Prostate gland (tissue), 2 donors: ENCODE data around the gene ZMIZ1. TPM values are rescaled to one million over a fixed set of nuclear protein-coding genes. Genes with fewer than 3 reads are reported as not detected.

ENCODE experiments used
- DNase-seq: peaks from one replicate; pipeline ENCODE4 v3.0.0-alpha.2; 2019; ENCODE audit warnings: low spot score
- H3K27ac ChIP-seq, 2 donors: fragments of 200-600 bp; sonication (generic); 2 replicates each; pipeline ENCODE4 v1.5.1; 2017 to 2019
- H3K27me3 ChIP-seq: fragments of 200-600 bp; sonication (generic); replicated peaks from 2 replicates; pipeline ENCODE4 v1.5.1; 2019; ENCODE audit not compliant: insufficient read depth
- H3K36me3 ChIP-seq, 2 donors: fragments of 200-600 bp; sonication (generic); 1 replicate in 1 of 2; 2 replicates in 1 of 2; pipeline versions ENCODE4 v1.5.1 to v1.8.1; 2017 to 2019
- H3K4me1 ChIP-seq: fragments of 200-600 bp; sonication (generic); replicated peaks from 2 replicates; pipeline ENCODE4 v1.5.1; 2019
- H3K4me3 ChIP-seq, 2 donors: fragments of 200-600 bp; sonication (generic); 2 replicates each; pipeline ENCODE4 v1.5.1; 2017 to 2019
- H3K9me3 ChIP-seq: fragments of 200-600 bp; sonication (generic); 2 replicates; pipeline ENCODE4 v1.5.1; 2017
- POLR2A ChIP-seq: fragments of 450-650 bp; IDR thresholded peaks from one replicate; pipeline ENCODE4 v1.6.1; 2016; ENCODE audit warnings: antibody characterized with exemption, mild to moderate bottlenecking
- POLR2AphosphoS5 ChIP-seq: sonication (generic); formaldehyde crosslinking; IDR thresholded peaks from one replicate; pipeline ENCODE4 v1.6.1; 2017; ENCODE audit warnings: antibody characterized with exemption
- whole genome bisulfite sequencing: methylation state at CpG from one replicate; pipeline ENCODE4 v1.1.5; 2018; 5-methylcytosine and 5-hydroxymethylcytosine counted together
- intact Hi-C: fragments of 100-400 bp; cut with DNase I; formaldehyde crosslinking; loops from one replicate; pipeline ENCODE4 v1.14.2; 2022
- total RNA-seq, 2 donors: library from RNA; depleted of rRNA; stranded (reverse); fragments of >200 nt; gene quantifications; one replicate each; pipeline ENCODE4 v1.1.0, GENCODE V29; 2016
- TF ChIP-seq, protein P1 (sequence below), 4 experiments: fragments of 200-600 bp in 2 of 4; fragments of 450-650 bp in 2 of 4; sonication (generic) in 2 of 4; IDR thresholded peaks; 1 replicate in 3 of 4; 2 replicates in 1 of 4; pipeline ENCODE4 v1.5.1; 2016 to 2019; ENCODE audit warnings: antibody characterized with exemption in 4 of 4, mild to moderate bottlenecking in 2 of 4, moderate library complexity in 2 of 4

The ZMIZ1 gene
- total RNA-seq, 2 donors from 2014 or later, result 69.6 to 78.5 TPM

DNA sequence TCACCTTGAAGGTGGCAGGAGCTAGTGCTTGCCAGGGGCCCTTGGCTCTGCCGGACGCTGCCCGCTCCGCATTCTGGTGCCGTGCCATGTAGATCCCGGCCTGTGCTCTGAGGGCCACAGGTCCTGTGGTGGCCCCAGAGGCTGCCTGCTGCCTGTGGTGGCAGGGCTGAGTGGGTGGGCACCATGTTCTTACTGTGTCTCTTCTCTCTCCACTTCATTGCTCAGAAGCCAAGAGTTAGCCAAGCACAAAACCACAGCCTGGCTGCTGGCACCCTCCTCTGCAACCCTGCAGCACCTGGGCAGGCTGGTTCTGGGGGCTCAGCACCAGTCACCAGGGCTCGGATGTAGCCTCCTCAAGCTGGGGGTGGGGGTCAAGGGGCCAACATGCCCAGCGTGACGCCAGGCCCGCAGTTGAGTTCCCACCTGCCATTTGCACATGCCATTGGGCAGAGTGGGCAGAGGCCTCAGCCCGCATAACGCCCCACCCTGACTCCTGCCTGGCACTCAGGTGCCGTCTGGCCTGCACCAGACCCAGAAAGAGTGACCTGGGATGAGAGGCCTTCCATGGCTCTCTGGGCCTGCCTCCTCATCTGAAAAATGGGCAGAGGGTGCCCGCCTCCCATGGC is 16.3 kb downstream of the ZMIZ1 start:
- H3K4me1 ChIP-seq, result peaks cover 54% of the 10 kb centered on the region
- TF ChIP-seq POLR2AphosphoS5, result no peak
- TF ChIP-seq, protein P1, sequence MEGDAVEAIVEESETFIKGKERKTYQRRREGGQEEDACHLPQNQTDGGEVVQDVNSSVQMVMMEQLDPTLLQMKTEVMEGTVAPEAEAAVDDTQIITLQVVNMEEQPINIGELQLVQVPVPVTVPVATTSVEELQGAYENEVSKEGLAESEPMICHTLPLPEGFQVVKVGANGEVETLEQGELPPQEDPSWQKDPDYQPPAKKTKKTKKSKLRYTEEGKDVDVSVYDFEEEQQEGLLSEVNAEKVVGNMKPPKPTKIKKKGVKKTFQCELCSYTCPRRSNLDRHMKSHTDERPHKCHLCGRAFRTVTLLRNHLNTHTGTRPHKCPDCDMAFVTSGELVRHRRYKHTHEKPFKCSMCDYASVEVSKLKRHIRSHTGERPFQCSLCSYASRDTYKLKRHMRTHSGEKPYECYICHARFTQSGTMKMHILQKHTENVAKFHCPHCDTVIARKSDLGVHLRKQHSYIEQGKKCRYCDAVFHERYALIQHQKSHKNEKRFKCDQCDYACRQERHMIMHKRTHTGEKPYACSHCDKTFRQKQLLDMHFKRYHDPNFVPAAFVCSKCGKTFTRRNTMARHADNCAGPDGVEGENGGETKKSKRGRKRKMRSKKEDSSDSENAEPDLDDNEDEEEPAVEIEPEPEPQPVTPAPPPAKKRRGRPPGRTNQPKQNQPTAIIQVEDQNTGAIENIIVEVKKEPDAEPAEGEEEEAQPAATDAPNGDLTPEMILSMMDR (IDR thresholded peaks at IDR 0.05), result no peak
- no peak for TF ChIP-seq POLR2A
- no peaks in the 10 kb centered on the region for H3K9me3 ChIP-seq
- DNase-seq, result no peak
- H3K27ac ChIP-seq, result peak overlapping the region; percentile 4 to 27
- H3K27me3 ChIP-seq, result no peaks in the 10 kb centered on the region
- intact Hi-C loops, result no loop called here
- H3K36me3 ChIP-seq, result no peaks in the 10 kb centered on the region
- 67% methylated on average over 11 of the region's 14 CpGs for WGBS
- no peak overlapping the region for H3K4me3 ChIP-seq

DNA sequence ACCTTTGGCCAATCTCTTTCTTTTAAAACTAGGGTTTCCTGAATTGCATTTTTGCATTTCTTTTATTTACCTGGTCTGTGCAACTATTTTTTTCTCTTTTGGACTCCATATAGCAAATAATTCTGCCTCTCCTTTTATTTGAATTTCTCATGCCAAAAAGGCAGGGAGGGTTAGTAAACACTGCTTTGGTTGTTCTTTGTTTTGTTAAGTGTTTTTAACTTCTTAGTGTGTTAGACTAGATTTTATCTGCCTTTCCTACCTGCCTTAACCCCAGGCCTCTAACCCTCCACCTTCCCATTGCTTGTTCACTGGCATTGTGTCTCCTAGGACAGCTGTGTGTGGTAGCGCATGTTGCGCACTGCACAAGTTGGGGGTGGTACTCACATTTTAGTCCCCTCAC is 18.1 kb downstream of the ZMIZ1 start:
- H3K27ac ChIP-seq, result peak overlapping the region; percentile 28 to 44

DNA sequence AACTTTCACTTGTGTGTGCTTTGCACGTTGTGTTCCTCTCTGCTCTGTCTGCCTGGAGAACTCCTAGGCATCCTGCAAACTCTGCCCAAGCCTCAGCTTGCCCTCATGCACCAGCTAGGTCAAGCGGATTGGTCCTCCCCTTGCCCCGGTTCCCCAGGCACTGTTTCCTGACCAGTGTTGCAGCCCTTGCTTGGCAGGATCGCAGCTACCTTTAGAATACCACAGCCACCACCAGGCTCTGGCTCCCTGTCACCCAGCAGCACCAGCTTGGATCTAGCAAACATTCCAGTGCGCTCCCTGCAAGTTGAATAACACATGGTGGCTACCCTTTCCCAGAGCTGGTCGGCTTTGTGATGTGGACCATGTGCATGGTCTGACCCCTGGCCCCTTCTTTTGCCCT is 19.0 kb downstream of the ZMIZ1 start:
- Histone ChIP-seq H3K36me3 (no peaks in the 10 kb centered on the region), H3K27me3 (no peaks in the 10 kb centered on the region), H3K4me3 (no peak overlapping the region), H3K27ac (peak overlapping the region; percentile 28 to 44), H3K4me1 (peaks cover 46% of the 10 kb centered on the region), H3K9me3 (no peaks in the 10 kb centered on the region)
- DNase-seq, result no peak
- TF ChIP-seq POLR2AphosphoS5 (no peak), POLR2A (no peak)
- TF ChIP-seq, protein P1 (IDR thresholded peaks at IDR 0.05), result no peak
- intact Hi-C loops, result no loop called here
- 40% methylated on average over 6 of the region's 6 CpGs for WGBS

More for the DNA sequence above, 18.1 kb downstream of the ZMIZ1 start:
- Histone ChIP-seq H3K4me3 (no peak overlapping the region), H3K36me3 (no peaks in the 10 kb centered on the region), H3K27me3 (no peaks in the 10 kb centered on the region), H3K9me3 (no peaks in the 10 kb centered on the region), H3K4me1 (peaks cover 46% of the 10 kb centered on the region)
- TF ChIP-seq, protein P1 (IDR thresholded peaks at IDR 0.05), result no peak
- TF ChIP-seq POLR2AphosphoS5 (no peak), POLR2A (no peak)
- no peak for DNase-seq
- WGBS, result 100% methylated on average over 2 of the region's 2 CpGs
- intact Hi-C loops, result no loop called here

DNA sequence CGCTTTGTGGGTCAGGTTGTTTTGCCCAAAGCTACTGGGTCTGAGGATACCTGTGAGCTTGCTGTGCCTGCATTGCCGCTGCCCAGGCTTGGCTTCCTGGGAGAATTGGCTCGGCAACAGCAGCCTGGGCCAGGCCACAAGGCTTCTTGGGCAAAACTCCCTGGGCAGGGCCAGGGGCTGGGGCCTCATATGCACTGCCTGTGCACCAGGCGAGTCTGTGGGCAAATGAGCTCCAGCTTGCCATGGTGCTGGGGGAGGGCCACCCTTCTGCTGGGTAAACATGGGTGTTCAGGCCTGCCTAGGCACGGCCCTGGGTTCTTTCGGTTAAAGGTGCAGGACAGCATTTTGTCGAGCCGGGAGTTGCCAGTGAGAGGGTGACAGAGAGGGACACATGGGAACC is 19.4 kb downstream of the ZMIZ1 start:
- H3K27me3 ChIP-seq, result no peaks in the 10 kb centered on the region
- intact Hi-C loops, result no loop called here
- H3K27ac ChIP-seq, result peak overlapping the region; percentile 28 to 44
- no peak overlapping the region for H3K4me3 ChIP-seq
- H3K9me3 ChIP-seq, result no peaks in the 10 kb centered on the region
- 29% methylated on average over 8 of the region's 8 CpGs for WGBS
- H3K36me3 ChIP-seq, result no peaks in the 10 kb centered on the region
- peak; percentile 88 for DNase-seq
- TF ChIP-seq POLR2AphosphoS5, result peak; percentile 88
- TF ChIP-seq, protein P1 (IDR thresholded peaks at IDR 0.05), result no peak
- peak; percentile 64 for TF ChIP-seq POLR2A
- peaks cover 45% of the 10 kb centered on the region for H3K4me1 ChIP-seq
